ENCODE results near the gene HMGXB3.

Gene HMGXB3

DNA sequence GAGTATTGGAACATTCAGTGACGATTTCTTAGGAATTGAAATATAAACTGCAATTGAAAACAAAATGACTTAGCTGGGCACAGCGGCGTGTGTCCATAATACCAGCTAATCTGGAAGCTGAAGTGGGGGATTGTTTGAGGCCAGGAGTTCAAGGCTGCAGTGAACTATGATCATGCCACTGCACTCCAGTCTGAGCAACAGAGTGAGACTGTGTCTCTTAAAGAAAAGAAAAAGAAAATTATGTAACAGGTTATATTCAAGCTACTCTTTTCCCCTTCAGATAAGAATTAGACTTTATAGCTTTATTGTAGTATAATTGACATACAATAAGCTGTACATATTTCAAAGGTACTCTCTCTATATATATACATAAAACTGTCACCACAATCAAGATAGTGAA is 33.6 kb upstream of the HMGXB3 start:
- Histone ChIP-seq H3K27ac (ENCODE audit: low read depth, low read length) (no peak overlapping the region), H2AFZ (ENCODE audit: low read depth, low read length, severe bottlenecking) (no peak overlapping the region), H3K79me2 (ENCODE audit: insufficient read depth, low read length) (0 out of 2 replicates have a peak, but pooled peaks cover 4% of the 10 kb centered on the region), H3K4me2 (ENCODE audit: low read depth, low read length, poor library complexity, severe bottlenecking) (no peak overlapping the region), H4K20me1 (ENCODE audit: low read depth, low read length) (no peaks in the 10 kb centered on the region), H3K9me2 (replicated peaks; ENCODE audit: insufficient read depth, low read length) (no peaks in the 10 kb centered on the region), H3K36me3 (ENCODE audit: low read length) (no peaks in the 10 kb centered on the region), H3K9ac (ENCODE audit: low read length) (no peak overlapping the region), H3F3A (ENCODE audit: insufficient read depth) (peaks cover 3% of the 10 kb centered on the region; the same call in 1 of the 2 replicates), H3K4me3 (ENCODE audit: insufficient read depth, low read length, poor library complexity, severe bottlenecking) (no peak overlapping the region), H3K9me3 (ENCODE audit: insufficient read depth, low read length) (no peaks in the 10 kb centered on the region), H3K27me3 (ENCODE audit: low read length) (no peaks in the 10 kb centered on the region)
- TF ChIP-seq, protein P1, sequence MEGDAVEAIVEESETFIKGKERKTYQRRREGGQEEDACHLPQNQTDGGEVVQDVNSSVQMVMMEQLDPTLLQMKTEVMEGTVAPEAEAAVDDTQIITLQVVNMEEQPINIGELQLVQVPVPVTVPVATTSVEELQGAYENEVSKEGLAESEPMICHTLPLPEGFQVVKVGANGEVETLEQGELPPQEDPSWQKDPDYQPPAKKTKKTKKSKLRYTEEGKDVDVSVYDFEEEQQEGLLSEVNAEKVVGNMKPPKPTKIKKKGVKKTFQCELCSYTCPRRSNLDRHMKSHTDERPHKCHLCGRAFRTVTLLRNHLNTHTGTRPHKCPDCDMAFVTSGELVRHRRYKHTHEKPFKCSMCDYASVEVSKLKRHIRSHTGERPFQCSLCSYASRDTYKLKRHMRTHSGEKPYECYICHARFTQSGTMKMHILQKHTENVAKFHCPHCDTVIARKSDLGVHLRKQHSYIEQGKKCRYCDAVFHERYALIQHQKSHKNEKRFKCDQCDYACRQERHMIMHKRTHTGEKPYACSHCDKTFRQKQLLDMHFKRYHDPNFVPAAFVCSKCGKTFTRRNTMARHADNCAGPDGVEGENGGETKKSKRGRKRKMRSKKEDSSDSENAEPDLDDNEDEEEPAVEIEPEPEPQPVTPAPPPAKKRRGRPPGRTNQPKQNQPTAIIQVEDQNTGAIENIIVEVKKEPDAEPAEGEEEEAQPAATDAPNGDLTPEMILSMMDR (IDR thresholded peaks at IDR 0.05; ENCODE audit: insufficient read depth, low read length, poor library complexity, severe bottlenecking), result no peak
- no peak for TF ChIP-seq EZH2phosphoT487 (conservative IDR thresholded peaks at IDR 0.05; ENCODE audit: low read length)

DNA sequence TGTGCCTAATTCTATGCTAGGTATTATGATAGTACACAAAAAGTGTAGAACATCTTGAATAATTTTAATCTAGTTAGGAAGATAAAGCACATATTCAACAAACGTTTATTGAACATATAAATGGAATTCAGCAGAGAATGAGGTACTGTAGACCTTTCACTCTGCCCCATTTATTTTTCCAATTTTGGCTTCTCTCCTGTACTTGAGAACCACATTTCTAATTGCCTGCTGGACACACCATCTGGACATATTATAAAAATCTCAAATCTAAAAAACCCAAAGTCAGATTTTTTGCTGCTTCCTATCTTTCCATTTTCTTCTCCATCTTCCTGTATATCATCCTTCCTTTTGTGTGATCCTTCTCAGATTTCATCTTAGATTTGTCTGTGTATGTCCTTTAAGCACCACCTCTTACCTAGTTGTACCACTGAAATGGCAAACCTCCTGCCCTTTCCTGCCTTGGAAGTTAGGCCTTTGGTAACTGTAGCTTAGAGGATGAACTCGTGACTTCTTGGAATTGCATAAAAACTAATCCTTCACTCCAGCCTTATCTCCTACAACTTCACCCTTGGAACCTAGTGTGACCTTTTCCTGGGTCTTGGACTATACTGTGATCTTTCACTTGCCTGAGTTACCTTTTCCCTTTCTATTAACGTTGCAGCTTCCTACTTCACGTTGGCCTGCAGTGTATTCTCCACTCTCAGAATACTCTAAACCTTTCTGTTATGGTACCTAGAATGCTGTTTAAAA is 31.2 kb upstream of the HMGXB3 start:
- no peaks in the 10 kb centered on the region for H3K9me3 ChIP-seq (ENCODE audit: insufficient read depth, low read length)
- no peak for TF ChIP-seq EZH2phosphoT487 (conservative IDR thresholded peaks at IDR 0.05; ENCODE audit: low read length)
- TF ChIP-seq, protein P1 (IDR thresholded peaks at IDR 0.05; ENCODE audit: insufficient read depth, low read length, poor library complexity, severe bottlenecking), result no peak
- H3K27me3 ChIP-seq (ENCODE audit: low read length), result no peaks in the 10 kb centered on the region
- no peaks in the 10 kb centered on the region for H4K20me1 ChIP-seq (ENCODE audit: low read depth, low read length)
- no peaks in the 10 kb centered on the region for H3K9me2 ChIP-seq (replicated peaks; ENCODE audit: insufficient read depth, low read length)
- H3K4me2 ChIP-seq (ENCODE audit: low read depth, low read length, poor library complexity, severe bottlenecking), result no peak overlapping the region
- H3K4me3 ChIP-seq (ENCODE audit: insufficient read depth, low read length, poor library complexity, severe bottlenecking), result no peak overlapping the region
- no peak overlapping the region for H2AFZ ChIP-seq (ENCODE audit: low read depth, low read length, severe bottlenecking)
- H3F3A ChIP-seq (ENCODE audit: insufficient read depth), result no peaks in the 10 kb centered on the region
- H3K27ac ChIP-seq (ENCODE audit: low read depth, low read length), result no peak overlapping the region
- no peak overlapping the region for H3K9ac ChIP-seq (ENCODE audit: low read length)
- H3K36me3 ChIP-seq (ENCODE audit: low read length), result no peaks in the 10 kb centered on the region
- H3K79me2 ChIP-seq (ENCODE audit: insufficient read depth, low read length), result 0 out of 2 replicates have a peak, but pooled peaks cover 4% of the 10 kb centered on the region

DNA sequence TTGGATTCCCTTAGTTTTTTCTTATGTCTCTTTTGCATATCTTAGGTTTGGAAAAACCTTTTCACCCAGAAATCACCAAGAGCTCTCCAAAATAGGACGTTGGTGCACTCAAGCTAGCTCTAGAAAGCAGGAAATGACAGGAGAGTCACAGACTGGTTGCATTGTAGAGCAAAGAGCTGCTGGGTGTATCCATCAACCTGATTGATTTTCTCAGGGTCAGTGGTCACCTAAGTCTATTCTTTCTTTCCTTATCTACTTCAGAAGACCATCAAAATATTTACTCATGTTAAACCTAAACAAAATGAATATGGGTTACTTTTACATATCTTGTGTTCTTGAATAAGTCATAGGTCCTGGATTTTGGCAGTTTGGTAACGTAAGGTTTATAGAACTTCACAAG is 25.1 kb upstream of the HMGXB3 start:
- Histone ChIP-seq H3K4me3 (ENCODE audit: insufficient read depth, low read length, poor library complexity, severe bottlenecking) (no peak overlapping the region), H3K79me2 (ENCODE audit: insufficient read depth, low read length) (no peaks in the 10 kb centered on the region), H3K4me2 (ENCODE audit: low read depth, low read length, poor library complexity, severe bottlenecking) (no peak overlapping the region), H2AFZ (ENCODE audit: low read depth, low read length, severe bottlenecking) (no peak overlapping the region), H4K20me1 (ENCODE audit: low read depth, low read length) (no peaks in the 10 kb centered on the region), H3K27ac (ENCODE audit: low read depth, low read length) (no peak overlapping the region), H3K36me3 (ENCODE audit: low read length) (peaks cover 10% of the 10 kb centered on the region), H3K9me2 (replicated peaks; ENCODE audit: insufficient read depth, low read length) (no peaks in the 10 kb centered on the region), H3K27me3 (ENCODE audit: low read length) (no peaks in the 10 kb centered on the region), H3F3A (ENCODE audit: insufficient read depth) (no peaks in the 10 kb centered on the region), H3K9me3 (ENCODE audit: insufficient read depth, low read length) (no peaks in the 10 kb centered on the region), H3K9ac (ENCODE audit: low read length) (no peak overlapping the region)
- TF ChIP-seq, protein P1 (IDR thresholded peaks at IDR 0.05; ENCODE audit: insufficient read depth, low read length, poor library complexity, severe bottlenecking), result no peak
- no peak for TF ChIP-seq EZH2phosphoT487 (conservative IDR thresholded peaks at IDR 0.05; ENCODE audit: low read length)
